G401.6 (cell line): ENCODE measurements around the gene BFAR.
"Not testable (repeated sequence)": the region's sequence is repeated elsewhere in the genome, so short reads cannot be mapped to it uniquely, and the experiment has no call there.

Experiments used
- FAIRE-seq: peaks from 2 replicates; lab custom pipeline; 2012; peaks lifted over from hg19 to GRCh38; lab: Jason Lieb, UNC

Gene BFAR, protein sequence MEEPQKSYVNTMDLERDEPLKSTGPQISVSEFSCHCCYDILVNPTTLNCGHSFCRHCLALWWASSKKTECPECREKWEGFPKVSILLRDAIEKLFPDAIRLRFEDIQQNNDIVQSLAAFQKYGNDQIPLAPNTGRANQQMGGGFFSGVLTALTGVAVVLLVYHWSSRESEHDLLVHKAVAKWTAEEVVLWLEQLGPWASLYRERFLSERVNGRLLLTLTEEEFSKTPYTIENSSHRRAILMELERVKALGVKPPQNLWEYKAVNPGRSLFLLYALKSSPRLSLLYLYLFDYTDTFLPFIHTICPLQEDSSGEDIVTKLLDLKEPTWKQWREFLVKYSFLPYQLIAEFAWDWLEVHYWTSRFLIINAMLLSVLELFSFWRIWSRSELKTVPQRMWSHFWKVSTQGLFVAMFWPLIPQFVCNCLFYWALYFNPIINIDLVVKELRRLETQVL

GRCh38 chr16:14632693-14633569 lies at the start of gene BFAR:
BFAR (plus strand) TSS chr16:14632951; CDS start chr16:14644347, 11,396 bp downstream.
- peak; percentile 96 for FAIRE-seq

GRCh38 chr16:14585287-14585686 lies 47.5 kb upstream of the BFAR start:
- FAIRE-seq: no peak

DNA sequence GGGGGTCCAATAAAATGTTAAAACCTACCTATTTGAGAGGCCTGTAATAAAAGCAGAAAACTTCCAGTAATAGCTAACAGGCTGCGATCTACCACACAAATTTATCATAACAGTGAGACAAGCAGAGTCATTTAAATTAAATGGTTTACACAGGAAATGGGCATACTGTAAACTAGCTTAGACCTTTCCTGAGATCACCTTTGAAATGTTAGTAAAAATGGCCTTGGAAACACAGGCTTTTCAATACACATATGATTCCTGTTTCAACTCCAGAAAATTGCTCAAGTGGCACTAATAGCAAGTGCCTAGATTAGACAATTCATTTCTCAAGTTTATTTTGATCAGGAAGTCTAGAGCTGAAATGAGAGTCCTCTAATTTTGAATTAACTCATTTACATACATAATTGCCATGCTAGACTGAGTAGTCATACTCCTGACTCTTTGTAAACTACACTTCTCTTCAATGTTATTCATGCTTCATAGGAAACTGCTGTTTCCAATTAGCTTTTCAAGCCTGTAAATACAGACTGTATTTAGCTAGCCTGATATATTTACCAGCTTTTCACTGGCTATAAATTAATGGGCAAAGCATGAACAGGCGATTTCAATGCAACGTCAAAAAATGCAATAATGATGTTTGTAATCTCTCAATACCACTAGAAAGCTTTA lies 46.0 kb upstream of the BFAR start:
- no peak for FAIRE-seq

DNA sequence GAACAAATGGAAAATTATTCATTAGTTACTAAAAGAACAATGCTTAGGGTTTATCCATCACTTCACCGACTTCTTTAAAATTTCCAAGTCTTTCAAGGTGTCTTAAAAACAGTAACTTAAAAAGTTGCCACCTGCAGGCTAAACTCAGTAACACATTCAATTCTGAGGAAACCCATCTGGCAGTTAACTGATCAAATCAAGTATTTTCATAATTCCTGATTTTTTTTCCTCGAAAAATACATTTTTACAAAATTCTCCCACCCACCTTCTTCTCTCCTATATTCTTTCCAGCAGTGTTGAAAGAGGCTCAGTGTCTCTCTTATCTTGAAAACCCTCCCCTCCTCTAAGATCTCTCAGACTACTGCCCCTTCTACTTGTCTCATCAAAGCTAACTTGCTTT lies 32.6 kb upstream of the BFAR start:
- FAIRE-seq: peak; percentile 94

DNA sequence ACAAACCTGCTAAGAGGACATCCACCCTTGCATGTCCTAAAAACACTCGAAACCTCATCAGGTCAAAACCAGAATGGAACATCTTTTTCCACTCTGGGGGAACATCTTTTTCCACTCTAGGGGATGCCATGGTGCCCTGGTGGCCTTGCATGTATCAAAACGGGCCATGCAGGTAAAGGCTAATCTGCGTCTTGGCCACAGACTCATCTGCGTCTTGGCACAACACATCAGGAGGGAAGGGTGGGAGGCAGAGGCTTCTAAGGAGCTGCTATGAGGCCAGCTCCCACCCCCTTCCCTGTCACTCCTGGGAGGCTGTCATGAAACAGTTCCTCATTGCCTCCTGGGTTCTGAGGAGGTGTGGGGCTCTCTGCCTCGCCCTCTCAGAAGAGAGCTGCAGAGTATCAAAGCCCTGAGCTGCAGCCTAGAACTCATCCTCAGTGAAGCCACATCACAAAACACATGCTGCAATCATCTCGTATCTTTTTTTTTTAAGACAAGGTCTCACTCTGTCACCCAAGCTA lies 30.2 kb upstream of the BFAR start:
- no peak for FAIRE-seq

- no peak for FAIRE-seq
Observed at GRCh38 chr16:14606102-14606501, 26.6 kb upstream of the BFAR start.

DNA sequence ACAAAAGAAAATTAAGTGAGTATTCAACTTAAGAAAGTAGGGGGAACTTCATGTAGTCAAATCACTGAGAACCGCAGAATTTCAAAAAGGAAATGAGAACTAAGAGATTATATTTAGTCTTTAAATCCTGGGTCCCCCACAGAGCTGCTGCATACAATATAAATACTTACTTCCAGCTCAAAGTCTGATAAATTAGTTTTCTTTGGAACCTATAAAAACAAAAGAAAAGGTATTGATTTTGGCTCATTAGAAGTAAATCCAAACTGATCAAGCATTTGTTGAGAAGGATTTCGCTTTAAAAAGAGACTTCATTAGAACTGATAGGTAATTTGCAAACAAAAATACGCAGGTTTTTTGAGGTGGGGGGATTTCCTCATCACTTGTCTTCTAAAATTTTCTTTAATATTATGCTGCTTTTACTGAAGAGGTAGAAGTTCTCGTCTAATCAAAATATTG lies 24.6 kb upstream of the BFAR start:
- FAIRE-seq: no peak

GRCh38 chr16:14608604-14609003 lies 24.1 kb upstream of the BFAR start:
- no peak for FAIRE-seq

- FAIRE-seq: no peak
Observed at GRCh38 chr16:14609716-14610115, 23.0 kb upstream of the BFAR start.

DNA sequence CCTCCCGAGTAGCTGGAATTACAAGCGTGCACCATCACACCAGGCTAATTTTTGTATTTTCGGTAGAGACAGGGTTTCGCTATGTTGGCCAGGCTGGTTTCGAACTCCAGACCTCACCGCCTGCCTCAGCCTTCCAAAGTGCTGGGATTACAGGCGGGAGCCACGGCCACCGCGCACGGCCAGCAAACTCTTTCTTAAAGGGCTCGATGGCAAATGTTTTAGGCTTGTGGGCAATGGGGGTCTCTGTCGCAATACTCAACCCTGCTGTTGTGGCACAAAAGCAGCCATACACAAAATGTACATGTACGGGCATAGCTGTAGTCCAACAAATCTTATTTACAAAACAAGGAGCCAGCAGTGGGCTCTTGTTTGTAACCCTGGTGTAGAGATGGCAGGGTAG lies 21.1 kb upstream of the BFAR start:
- no peak for FAIRE-seq

DNA sequence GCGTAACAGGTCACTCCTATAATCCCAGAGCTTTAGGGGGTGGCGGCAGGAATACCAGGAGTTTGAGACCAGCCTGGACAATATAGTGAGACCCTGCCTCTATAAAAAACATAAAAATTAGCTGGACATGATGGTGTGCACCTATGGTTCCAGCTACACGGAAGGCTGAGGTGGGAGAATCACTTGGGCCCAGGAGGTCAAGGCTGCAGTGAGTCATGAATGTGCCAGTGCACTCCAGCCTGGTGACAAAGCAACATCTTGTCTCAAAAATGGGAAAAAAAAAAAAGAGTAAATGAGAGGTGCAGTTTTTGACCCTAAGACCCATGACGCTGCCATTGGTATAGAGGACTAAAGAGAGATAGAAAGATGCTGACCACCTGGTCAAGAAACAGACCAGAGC lies 18.8 kb upstream of the BFAR start:
- no peak for FAIRE-seq

GRCh38 chr16:14616280-14616679 lies 16.5 kb upstream of the BFAR start:
- no peak for FAIRE-seq

GRCh38 chr16:14618566-14618965 lies 14.2 kb upstream of the BFAR start:
- FAIRE-seq: no peak

GRCh38 chr16:14627078-14627477 lies 5.7 kb upstream of the BFAR start:
- FAIRE-seq: no peak

DNA sequence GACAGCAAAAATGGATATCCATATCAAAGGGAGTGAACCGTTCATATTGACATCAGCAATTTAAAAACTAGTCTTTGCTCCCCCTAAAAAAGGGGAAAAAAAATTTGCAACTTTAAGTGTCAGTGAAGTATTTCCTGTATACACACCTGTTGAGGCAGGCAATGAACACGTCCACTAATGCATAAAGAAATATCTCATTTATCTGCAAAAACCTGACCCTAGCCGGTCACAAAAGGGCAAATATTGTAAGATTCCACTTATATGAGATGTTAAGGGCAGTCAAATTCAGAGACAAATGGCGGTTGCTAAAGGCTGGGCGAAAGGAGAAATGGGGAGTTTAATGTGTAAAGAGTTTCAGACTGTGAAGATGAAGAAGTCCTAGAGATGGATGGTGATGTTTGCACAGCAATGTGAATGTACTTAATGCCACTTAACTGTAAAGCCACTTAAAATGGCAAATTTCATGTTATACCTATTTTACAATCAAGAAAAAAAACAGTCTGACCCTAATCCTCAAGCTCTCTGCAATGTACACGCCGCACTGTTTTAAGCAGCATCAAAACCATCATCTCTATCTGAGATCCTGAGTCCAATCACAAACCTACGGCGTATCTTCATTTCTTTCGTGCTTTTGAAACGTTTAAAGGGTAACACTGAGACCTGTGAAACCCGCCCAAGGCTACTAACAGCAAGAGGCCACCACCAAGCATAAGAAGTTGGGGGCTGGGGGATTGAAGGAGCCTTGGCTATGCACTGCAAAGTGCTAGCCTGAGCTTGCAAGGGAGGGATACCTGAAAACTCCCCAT lies 3.7 kb upstream of the BFAR start:
- no peak for FAIRE-seq

- no peak for FAIRE-seq
Observed at GRCh38 chr16:14629612-14629918, 3.2 kb upstream of the BFAR start.

GRCh38 chr16:14629919-14630619 lies 2.7 kb upstream of the BFAR start, which contains the start of gene PARN:
PARN (minus strand) TSS chr16:14630260; CDS start chr16:14630125, 135 bp downstream.
- peak; percentile 63 for FAIRE-seq

- not testable (repeated sequence) for FAIRE-seq
Observed at GRCh38 chr16:14630620-14631330, 2.0 kb upstream of the BFAR start.

GRCh38 chr16:14634389-14634725 lies 1.6 kb downstream of the BFAR start:
- FAIRE-seq: no peak

DNA sequence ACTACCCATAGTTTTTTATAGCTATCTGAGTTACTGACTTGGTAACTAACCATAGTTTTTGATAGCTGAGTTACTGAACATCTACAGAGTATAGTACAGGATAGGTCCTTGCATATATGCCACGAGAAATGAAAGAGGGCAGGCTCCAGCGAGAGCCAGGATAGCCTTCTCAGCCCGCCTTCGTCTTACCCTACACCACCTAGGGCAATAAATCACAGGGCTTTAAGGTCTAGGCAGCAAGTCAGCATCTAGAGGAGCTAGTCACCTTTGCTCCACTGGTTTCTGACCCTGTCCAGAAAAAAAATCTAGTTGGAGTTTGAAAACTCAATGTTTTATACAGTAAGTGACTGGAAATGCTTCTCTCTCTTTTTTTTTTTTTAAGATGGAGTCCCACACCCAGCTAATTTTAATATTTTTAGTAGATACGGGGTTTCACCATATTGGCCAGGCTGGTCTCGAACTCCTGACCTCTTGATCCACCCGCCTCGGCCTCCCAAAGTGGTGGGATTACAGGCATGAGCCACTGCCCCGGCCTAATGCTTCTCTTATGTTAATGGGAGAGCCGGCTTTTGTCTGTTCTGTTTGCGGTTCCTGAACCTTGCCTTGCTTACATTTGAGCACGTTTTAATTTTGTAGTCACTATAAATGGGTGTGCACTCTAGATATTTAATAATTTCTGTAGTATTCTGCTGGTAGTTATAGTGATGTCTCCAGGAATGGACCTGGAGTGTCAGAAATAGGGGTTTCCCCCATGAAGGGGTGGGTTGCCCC lies 2.8 kb downstream of the BFAR start:
- no peak for FAIRE-seq
